ENCODE results near the gene ZNF385A.
"Not testable (repeated sequence)": the region's sequence is repeated elsewhere in the genome, so short reads cannot be mapped to it uniquely, and the experiment has no call there.

Gene ZNF385A

GRCh38 chr12:54356951-54357356 is 27.6 kb downstream of the ZNF385A start:
- DNase-seq (ENCODE audit: low read depth): no peak
- TF ChIP-seq CTCF (IDR thresholded peaks at IDR 0.05; ENCODE audit: control insufficient read depth, extremely low read depth, insufficient read depth): no peak
- H3K4me3 ChIP-seq (ENCODE audit: low read depth, low read length): no peak overlapping the region

- no peak for DNase-seq (ENCODE audit: low read depth)
- TF ChIP-seq CTCF (IDR thresholded peaks at IDR 0.05; ENCODE audit: control insufficient read depth, extremely low read depth, insufficient read depth): no peak
- H3K4me3 ChIP-seq (ENCODE audit: low read depth, low read length): no peak overlapping the region
These were observed 28.3 kb downstream of the ZNF385A start for GRCh38 chr12:54356228-54356627.

- no peak overlapping the region for H3K4me3 ChIP-seq (ENCODE audit: low read depth, low read length)
- no peak for TF ChIP-seq CTCF (IDR thresholded peaks at IDR 0.05; ENCODE audit: control insufficient read depth, extremely low read depth, insufficient read depth)
- DNase-seq (ENCODE audit: low read depth): no peak
These were observed 29.3 kb downstream of the ZNF385A start for GRCh38 chr12:54355104-54355815.

- H3K4me3 ChIP-seq (ENCODE audit: low read depth, low read length); DNase-seq (ENCODE audit: low read depth): not testable (repeated sequence)
These were observed 30.3 kb downstream of the ZNF385A start for GRCh38 chr12:54354271-54354670.

- H3K4me3 ChIP-seq (ENCODE audit: low read depth, low read length): no peak overlapping the region
- no peak for DNase-seq (ENCODE audit: low read depth)
- no peak for TF ChIP-seq CTCF (IDR thresholded peaks at IDR 0.05; ENCODE audit: control insufficient read depth, extremely low read depth, insufficient read depth)
These were observed 31.4 kb downstream of the ZNF385A start for GRCh38 chr12:54352891-54353874.

- no peak overlapping the region for H3K4me3 ChIP-seq (ENCODE audit: low read depth, low read length)
- TF ChIP-seq CTCF (IDR thresholded peaks at IDR 0.05; ENCODE audit: control insufficient read depth, extremely low read depth, insufficient read depth): no peak
- no peak for DNase-seq (ENCODE audit: low read depth)
These were observed 32.5 kb downstream of the ZNF385A start for GRCh38 chr12:54352022-54352531.

GRCh38 chr12:54351341-54351740 is 33.2 kb downstream of the ZNF385A start:
- no peak for DNase-seq (ENCODE audit: low read depth)
- no peak for TF ChIP-seq CTCF (IDR thresholded peaks at IDR 0.05; ENCODE audit: control insufficient read depth, extremely low read depth, insufficient read depth)
- H3K4me3 ChIP-seq (ENCODE audit: low read depth, low read length): no peak overlapping the region

Data from LNCaP clone FGC (cell line).